Loucy (cell line): ENCODE data around the gene SLC6A9.

Source experiments
- CTCF ChIP-seq: fragments of 200-600 bp; sonication (generic); conservative IDR thresholded peaks from 2 replicates; pipeline ENCODE4 v1.5.1; 2014; ENCODE audit warnings: mild to moderate bottlenecking, antibody characterized with exemption, low read length
- EZH2phosphoT487 ChIP-seq: fragments of 200-600 bp; IDR thresholded peaks from 2 replicates; pipeline ENCODE4 v1.6.1; 2018; ENCODE audit warnings: antibody characterized with exemption, mild to moderate bottlenecking, moderate library complexity, borderline replicate concordance

DNA sequence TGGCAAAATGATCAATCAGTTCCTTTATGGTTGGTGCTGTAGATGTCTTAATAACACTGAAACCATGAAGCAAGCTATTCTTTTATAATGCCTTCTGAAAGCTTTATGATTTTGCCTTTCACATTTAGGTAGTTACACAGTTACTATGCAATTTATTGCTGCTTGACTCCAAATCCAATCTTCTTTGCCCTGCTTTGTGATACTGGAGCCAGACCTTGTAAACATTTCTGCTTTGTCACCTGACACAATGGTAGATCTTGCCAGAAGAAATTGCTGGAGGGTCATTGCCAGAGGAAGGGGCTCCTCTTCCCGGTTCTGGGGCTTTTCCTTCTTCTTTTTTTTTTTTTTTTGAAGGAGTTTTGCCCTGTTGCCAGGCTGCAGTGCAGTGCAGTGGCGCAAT is 46.8 kb upstream of the SLC6A9 start:
- TF ChIP-seq CTCF (no peak), EZH2phosphoT487 (no peak)
